Glutamatergic neuron (in vitro differentiated cells): Measurements from ENCODE around the gene ERI3. TPM values are rescaled to one million over a fixed set of nuclear protein-coding genes. Genes with fewer than 3 reads are reported as not detected.

ENCODE experiments used
- DNase-seq: peaks from one replicate; pipeline ENCODE4 v3.0.0; 2022
- H3K27ac Mint-ChIP-seq: one replicate; pipeline ENCODE4 v1.8.0; 2020; ENCODE audit warnings: mild to moderate bottlenecking, mixed read lengths, inconsistent platforms; ENCODE audit not compliant: unreplicated experiment
- H3K27me3 Mint-ChIP-seq: one replicate; pipeline ENCODE4 v1.8.0; 2020; ENCODE audit warnings: mild to moderate bottlenecking, moderate library complexity, mixed read lengths, inconsistent platforms; ENCODE audit not compliant: unreplicated experiment
- H3K36me3 Mint-ChIP-seq: one replicate; pipeline ENCODE4 v1.8.0; 2020; ENCODE audit warnings: mild to moderate bottlenecking, mixed read lengths, inconsistent platforms; ENCODE audit not compliant: unreplicated experiment
- H3K4me1 Mint-ChIP-seq: one replicate; pipeline ENCODE4 v1.8.0; 2020; ENCODE audit warnings: mild to moderate bottlenecking, low read depth, mixed read lengths, inconsistent platforms; ENCODE audit not compliant: unreplicated experiment
- H3K4me3 Mint-ChIP-seq: one replicate; pipeline ENCODE4 v1.8.0; 2020; ENCODE audit warnings: mild to moderate bottlenecking, mixed read lengths, inconsistent platforms; ENCODE audit not compliant: unreplicated experiment
- H3K9me3 Mint-ChIP-seq: one replicate; pipeline ENCODE4 v1.8.0; 2020; ENCODE audit warnings: mild to moderate bottlenecking, moderate library complexity, mixed read lengths, inconsistent platforms; ENCODE audit not compliant: unreplicated experiment
- total RNA-seq: library from RNA; stranded (reverse); fragmentation: NEBNext Ultra II Directional; extraction: Animal tissue kit (Norgen Biotek cat#: 25700); gene quantifications from one replicate; pipeline ENCODE4 v1.2.1, GENCODE V29; 2021; ENCODE audit not compliant: unreplicated experiment
- TF ChIP-seq, protein P1 (sequence below): fragments of 200-600 bp; sonication (generic); IDR thresholded peaks from one replicate; pipeline ENCODE4 v1.5.0; 2021; ENCODE audit not compliant: partially characterized antibody, unreplicated experiment

ERI3 gene
- total RNA-seq, 1 donor from 2014 or later, result 37.0 TPM

DNA sequence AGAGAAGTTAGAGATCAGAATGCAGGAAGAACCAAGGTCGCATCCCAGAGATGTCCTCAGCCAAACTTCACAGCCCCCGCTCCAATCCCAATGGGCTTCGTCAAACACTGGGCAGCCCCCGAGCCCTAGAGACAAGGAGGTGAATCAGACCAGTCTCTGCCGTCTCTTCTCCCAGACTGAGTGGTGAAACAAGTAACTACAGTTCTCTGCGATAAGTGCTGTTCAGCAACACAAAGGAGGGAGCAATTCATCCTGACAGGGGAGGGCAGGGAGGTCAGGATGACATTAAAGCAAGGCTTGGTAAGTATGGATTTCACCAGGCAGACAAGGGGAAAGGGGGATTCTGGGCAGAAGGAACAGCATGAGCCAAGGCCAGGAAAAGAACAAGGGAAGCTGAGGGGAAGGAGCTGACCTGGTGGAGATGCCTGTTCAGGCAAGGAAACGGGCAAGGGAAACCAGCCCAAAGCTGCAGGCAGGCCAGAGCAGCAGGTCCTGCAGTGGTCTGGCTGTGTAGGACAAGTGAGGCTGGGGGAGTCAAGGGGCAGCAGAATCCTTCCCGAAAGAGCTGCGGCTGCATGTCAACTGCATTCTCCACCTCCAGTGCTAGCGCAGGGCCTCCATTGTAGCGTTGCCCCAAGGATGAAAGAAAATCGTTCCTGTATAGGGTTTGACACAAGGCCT, 13.6 kb upstream of the ERI3 start:
- Mint-ChIP-seq H3K4me1 (peaks cover 2% of the 10 kb centered on the region), H3K27me3 (peaks cover 3% of the 10 kb centered on the region), H3K9me3 (peaks cover 2% of the 10 kb centered on the region), H3K4me3 (no peak overlapping the region), H3K36me3 (no peaks in the 10 kb centered on the region), H3K27ac (no peak overlapping the region)
- no peak for DNase-seq
- TF ChIP-seq, protein P1, sequence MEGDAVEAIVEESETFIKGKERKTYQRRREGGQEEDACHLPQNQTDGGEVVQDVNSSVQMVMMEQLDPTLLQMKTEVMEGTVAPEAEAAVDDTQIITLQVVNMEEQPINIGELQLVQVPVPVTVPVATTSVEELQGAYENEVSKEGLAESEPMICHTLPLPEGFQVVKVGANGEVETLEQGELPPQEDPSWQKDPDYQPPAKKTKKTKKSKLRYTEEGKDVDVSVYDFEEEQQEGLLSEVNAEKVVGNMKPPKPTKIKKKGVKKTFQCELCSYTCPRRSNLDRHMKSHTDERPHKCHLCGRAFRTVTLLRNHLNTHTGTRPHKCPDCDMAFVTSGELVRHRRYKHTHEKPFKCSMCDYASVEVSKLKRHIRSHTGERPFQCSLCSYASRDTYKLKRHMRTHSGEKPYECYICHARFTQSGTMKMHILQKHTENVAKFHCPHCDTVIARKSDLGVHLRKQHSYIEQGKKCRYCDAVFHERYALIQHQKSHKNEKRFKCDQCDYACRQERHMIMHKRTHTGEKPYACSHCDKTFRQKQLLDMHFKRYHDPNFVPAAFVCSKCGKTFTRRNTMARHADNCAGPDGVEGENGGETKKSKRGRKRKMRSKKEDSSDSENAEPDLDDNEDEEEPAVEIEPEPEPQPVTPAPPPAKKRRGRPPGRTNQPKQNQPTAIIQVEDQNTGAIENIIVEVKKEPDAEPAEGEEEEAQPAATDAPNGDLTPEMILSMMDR, result no peak

DNA sequence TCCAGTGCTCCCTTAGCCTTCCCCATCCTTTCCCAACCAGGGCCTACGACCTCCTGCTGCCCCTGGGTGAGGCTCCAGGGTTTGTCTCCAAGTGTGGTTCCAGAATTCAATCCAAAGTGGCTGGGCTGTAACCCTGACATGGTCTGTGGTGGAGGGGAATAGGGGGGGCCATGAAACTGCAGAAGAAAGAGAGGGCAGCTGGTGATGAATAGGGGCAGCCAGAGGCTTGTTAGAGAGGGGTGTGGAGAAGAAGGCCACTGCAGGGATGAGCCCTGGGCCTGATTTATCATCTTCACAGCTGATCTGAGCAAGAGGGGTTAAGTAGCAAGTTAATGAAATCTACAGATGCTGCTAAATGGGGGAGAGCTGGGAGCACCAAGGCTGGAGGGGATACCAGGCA, 12.9 kb upstream of the ERI3 start:
- Mint-ChIP-seq H3K4me3 (no peak overlapping the region), H3K9me3 (peaks cover 2% of the 10 kb centered on the region), H3K27me3 (peaks cover 3% of the 10 kb centered on the region), H3K27ac (no peak overlapping the region), H3K4me1 (peaks cover 2% of the 10 kb centered on the region), H3K36me3 (no peaks in the 10 kb centered on the region)
- TF ChIP-seq, protein P1, result no peak
- DNase-seq, result no peak

DNA sequence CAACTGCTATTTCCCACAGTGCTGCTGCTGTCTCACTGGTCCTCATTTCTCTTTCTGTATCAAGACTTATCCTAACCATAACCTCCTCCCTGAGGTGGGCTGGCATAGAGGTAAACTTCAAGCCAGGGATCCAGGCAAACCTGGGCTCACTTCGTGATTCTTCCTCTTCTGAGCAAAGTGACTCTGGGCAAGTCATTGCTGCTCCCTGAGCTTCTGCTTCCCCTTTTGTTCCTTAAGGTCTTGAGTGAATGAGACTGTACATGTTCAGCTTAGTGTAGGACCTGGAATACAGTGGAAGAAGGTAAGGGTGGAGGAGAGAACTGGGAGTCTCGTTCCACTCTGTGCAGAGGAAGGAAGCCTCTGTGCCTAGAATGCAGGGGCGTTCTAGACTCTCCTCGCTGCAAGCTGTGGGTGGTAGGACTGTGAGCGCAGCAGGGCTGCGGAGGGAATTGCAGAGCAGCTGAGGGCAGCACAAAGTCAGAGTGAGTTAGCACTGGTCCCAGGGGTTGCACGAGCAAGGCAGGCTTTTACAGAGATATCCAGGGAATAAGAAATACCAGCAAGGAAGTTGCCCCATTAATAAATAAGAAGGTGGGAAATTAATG, 11.4 kb upstream of the ERI3 start:
- H3K27ac Mint-ChIP-seq, result no peak overlapping the region
- H3K4me1 Mint-ChIP-seq, result peaks cover 2% of the 10 kb centered on the region
- no peaks in the 10 kb centered on the region for H3K36me3 Mint-ChIP-seq
- peaks cover 2% of the 10 kb centered on the region for H3K9me3 Mint-ChIP-seq
- TF ChIP-seq, protein P1, result no peak
- H3K27me3 Mint-ChIP-seq, result peaks cover 6% of the 10 kb centered on the region
- no peak overlapping the region for H3K4me3 Mint-ChIP-seq
- no peak for DNase-seq

DNA sequence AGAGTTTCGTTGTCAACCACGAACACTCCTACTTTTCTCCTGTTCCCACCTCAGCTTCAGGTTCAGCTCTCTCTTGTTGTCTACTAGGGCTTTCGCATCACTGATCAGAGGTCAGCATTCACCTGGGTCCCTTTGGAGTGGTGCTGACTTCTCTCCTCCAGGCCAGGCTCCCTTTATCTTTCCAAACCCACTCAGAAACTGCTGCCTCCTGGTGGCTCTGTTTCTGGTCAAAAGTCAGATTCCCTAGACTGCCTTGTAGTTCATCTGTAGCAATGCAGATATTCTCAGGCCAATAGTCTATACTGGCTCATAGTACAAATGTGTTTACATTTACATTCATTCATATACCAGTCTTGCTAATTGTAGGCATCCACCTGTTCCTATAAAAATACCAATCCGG, 6.4 kb upstream of the ERI3 start:
- no peak overlapping the region for H3K4me3 Mint-ChIP-seq
- peaks cover 3% of the 10 kb centered on the region for H3K4me1 Mint-ChIP-seq
- H3K9me3 Mint-ChIP-seq, result no peaks in the 10 kb centered on the region
- no peaks in the 10 kb centered on the region for H3K36me3 Mint-ChIP-seq
- H3K27ac Mint-ChIP-seq, result no peak overlapping the region
- no peak for DNase-seq
- TF ChIP-seq, protein P1, result no peak
- H3K27me3 Mint-ChIP-seq, result peaks cover 2% of the 10 kb centered on the region

DNA sequence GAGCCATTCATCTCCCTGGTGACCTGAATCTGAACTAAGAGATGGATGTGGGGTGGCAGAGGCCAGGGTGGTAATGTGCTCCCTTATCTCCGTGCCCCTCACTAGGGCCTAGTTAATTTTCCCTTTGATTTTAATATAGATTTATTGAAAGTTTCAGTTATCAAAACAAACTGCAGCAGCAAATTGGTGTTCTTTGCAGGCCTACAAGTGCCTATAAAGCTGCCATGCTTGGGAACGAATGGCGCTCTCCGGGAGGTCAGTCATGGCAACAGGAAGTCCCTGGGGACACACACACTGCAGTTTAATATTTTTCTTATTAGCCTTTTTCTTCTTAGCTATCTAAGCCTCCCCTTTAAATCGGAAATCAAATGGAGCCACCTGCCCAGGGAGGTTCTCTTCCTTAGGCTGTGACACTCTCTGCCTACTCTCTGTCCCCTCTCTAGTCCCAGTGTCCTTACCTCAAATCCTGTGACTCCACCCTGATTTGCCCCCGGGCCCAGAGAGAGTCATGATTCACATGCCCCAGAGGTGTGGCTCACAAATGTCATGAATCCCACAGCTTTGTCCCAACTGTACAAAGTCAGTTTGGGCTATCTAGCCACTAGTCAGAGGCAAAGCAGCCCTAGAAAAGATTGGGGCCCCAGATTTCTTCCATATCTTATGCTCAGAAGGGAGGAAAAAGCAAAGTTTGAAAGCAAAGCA, 4.3 kb upstream of the ERI3 start:
- no peaks in the 10 kb centered on the region for H3K9me3 Mint-ChIP-seq
- TF ChIP-seq, protein P1, result no peak
- no peak for DNase-seq
- H3K36me3 Mint-ChIP-seq, result no peaks in the 10 kb centered on the region
- no peak overlapping the region for H3K4me3 Mint-ChIP-seq
- H3K27ac Mint-ChIP-seq, result no peak overlapping the region
- H3K27me3 Mint-ChIP-seq, result peaks cover 2% of the 10 kb centered on the region
- H3K4me1 Mint-ChIP-seq, result peaks cover 4% of the 10 kb centered on the region
